K562 (cell line): ENCODE data around the gene LGALS12. TPM values are rescaled to one million over a fixed set of nuclear protein-coding genes. Genes with fewer than 3 reads are reported as not detected.

ENCODE experiments used
- POLR2B ChIP-seq: fragments of 450-650 bp; IDR thresholded peaks from 2 replicates; pipeline ENCODE4 v1.6.1; 2018; ENCODE audit warnings: low read depth; ENCODE audit not compliant: partially characterized antibody
- ZNF696 ChIP-seq: fragments of 250-450 bp; sonication (Bioruptor Pico); conservative IDR thresholded peaks from 2 replicates; pipeline ENCODE4 v1.4.0; 2020; ENCODE audit warnings: mild to moderate bottlenecking, moderate library complexity
- ZNF76 ChIP-seq: fragments of 250-450 bp; sonication (Bioruptor Pico); IDR thresholded peaks from 2 replicates; pipeline ENCODE4 v1.4.0; 2020; ENCODE audit warnings: mild to moderate bottlenecking, moderate library complexity, borderline replicate concordance
- polyA plus RNA-seq, 8 experiments: library from polyadenylated mRNA; depleted of rRNA in 4 of 8; stranded (reverse) in 5 of 8; unstranded in 3 of 8; fragments of >200 nt; fragmentation: Nextera tagmentation in 2 of 8; fragmentation: Illumina TruSeq in 1 of 8; extraction: Ambion mirVana in 2 of 8; extraction: Trizol in 1 of 8; gene quantifications; 2 replicates each; pipeline versions ENCODE4 v1.2.1 to v1.2.3, GENCODE V29; 2011 to 2014; ENCODE audit warnings: inconsistent platforms in 1 of 8, missing spikeins in 1 of 8
- total RNA-seq, 7 experiments: library from RNA; depleted of rRNA in 6 of 7; stranded (reverse); fragments of >200 nt in 6 of 7; fragmentation: Illumina TruSeq in 2 of 7; extraction: Trizol in 2 of 7; gene quantifications; 2 replicates each; pipeline versions ENCODE4 v1.2.1 to v1.2.3, GENCODE V29; 2011 to 2021; ENCODE audit warnings: low replicate concordance in 1 of 7
- TF ChIP-seq, protein P1 (sequence below): fragments of 150-350 bp; conservative IDR thresholded peaks from 2 replicates; pipeline ENCODE4 v1.6.1; 2014; ENCODE audit warnings: low read length
- TF ChIP-seq, protein P2 (sequence below): fragments of 200-800 bp; sonication (Bioruptor generic); IDR thresholded peaks from 2 replicates; pipeline ENCODE4 v1.6.1; 2017; ENCODE audit warnings: missing genetic modification characterization, missing compliant biosample characterization
- TF ChIP-seq, protein P3 (sequence below), 2 experiments: fragments of 200-800 bp in 1 of 2; sonication (Bioruptor generic) in 1 of 2; sonication (generic) in 1 of 2; formaldehyde crosslinking in 1 of 2; IDR thresholded peaks in 1 of 2; conservative IDR thresholded peaks in 1 of 2; 2 replicates each; pipeline versions ENCODE4 v1.5.0 to v1.6.1; 2016 to 2020; ENCODE audit warnings: missing compliant biosample characterization in 1 of 2, missing genetic modification characterization in 1 of 2, missing genetic modification reagents in 1 of 2
- TF ChIP-seq, protein P4 (sequence below): sonication (generic); formaldehyde crosslinking; IDR thresholded peaks from 2 replicates; pipeline ENCODE4 v1.8.0; 2023; ENCODE audit warnings: missing genetic modification reagents, mild to moderate bottlenecking, borderline replicate concordance

Gene LGALS12
- total and polyA plus RNA-seq, 9 of the 15 experiments (the other 6 are each of a cell fraction or from before 2014, with no cell fraction given) = 0.66 to 8.0 (median 5.0) TPM

DNA sequence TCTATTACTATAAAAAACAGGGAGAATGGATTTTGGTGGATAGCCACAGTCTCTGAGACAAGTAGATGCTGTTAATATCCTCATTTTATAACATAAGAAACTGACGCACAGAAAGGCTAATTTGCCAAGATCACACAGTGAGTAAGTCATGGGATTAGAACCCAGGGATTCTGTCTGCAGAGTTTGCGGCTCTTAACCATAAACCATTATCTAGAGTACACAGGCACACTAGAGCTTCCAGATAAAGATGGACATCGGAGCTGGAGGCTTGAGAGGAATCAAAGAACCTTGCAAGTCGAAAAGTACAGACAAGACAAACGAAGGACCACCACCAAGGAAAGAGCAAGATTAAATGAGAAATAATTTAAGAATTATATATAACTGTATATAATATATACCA is 11.3 kb downstream of the LGALS12 start (continued):
- TF ChIP-seq, protein P1, sequence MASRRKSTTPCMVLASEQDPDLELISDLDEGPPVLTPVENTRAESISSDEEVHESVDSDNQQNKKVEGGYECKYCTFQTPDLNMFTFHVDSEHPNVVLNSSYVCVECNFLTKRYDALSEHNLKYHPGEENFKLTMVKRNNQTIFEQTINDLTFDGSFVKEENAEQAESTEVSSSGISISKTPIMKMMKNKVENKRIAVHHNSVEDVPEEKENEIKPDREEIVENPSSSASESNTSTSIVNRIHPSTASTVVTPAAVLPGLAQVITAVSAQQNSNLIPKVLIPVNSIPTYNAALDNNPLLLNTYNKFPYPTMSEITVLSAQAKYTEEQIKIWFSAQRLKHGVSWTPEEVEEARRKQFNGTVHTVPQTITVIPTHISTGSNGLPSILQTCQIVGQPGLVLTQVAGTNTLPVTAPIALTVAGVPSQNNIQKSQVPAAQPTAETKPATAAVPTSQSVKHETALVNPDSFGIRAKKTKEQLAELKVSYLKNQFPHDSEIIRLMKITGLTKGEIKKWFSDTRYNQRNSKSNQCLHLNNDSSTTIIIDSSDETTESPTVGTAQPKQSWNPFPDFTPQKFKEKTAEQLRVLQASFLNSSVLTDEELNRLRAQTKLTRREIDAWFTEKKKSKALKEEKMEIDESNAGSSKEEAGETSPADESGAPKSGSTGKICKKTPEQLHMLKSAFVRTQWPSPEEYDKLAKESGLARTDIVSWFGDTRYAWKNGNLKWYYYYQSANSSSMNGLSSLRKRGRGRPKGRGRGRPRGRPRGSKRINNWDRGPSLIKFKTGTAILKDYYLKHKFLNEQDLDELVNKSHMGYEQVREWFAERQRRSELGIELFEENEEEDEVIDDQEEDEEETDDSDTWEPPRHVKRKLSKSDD = no peak
- TF ChIP-seq, protein P2, sequence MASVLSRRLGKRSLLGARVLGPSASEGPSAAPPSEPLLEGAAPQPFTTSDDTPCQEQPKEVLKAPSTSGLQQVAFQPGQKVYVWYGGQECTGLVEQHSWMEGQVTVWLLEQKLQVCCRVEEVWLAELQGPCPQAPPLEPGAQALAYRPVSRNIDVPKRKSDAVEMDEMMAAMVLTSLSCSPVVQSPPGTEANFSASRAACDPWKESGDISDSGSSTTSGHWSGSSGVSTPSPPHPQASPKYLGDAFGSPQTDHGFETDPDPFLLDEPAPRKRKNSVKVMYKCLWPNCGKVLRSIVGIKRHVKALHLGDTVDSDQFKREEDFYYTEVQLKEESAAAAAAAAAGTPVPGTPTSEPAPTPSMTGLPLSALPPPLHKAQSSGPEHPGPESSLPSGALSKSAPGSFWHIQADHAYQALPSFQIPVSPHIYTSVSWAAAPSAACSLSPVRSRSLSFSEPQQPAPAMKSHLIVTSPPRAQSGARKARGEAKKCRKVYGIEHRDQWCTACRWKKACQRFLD = peak; percentile 29; the same call in 1 of the 2 replicates
- no peak for TF ChIP-seq POLR2B
- TF ChIP-seq, protein P3, sequence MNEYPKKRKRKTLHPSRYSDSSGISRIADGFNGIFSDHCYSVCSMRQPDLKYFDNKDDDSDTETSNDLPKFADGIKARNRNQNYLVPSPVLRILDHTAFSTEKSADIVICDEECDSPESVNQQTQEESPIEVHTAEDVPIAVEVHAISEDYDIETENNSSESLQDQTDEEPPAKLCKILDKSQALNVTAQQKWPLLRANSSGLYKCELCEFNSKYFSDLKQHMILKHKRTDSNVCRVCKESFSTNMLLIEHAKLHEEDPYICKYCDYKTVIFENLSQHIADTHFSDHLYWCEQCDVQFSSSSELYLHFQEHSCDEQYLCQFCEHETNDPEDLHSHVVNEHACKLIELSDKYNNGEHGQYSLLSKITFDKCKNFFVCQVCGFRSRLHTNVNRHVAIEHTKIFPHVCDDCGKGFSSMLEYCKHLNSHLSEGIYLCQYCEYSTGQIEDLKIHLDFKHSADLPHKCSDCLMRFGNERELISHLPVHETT (CRISPR knock-in tag; conservative IDR thresholded peaks at IDR 0.05 in 1 of 2, IDR thresholded peaks at IDR 0.05 in 1 of 2) = no peak; a peak in 1 of 4 replicates
- TF ChIP-seq ZNF76 (CRISPR knock-in tag) = no peak
- TF ChIP-seq, protein P4, sequence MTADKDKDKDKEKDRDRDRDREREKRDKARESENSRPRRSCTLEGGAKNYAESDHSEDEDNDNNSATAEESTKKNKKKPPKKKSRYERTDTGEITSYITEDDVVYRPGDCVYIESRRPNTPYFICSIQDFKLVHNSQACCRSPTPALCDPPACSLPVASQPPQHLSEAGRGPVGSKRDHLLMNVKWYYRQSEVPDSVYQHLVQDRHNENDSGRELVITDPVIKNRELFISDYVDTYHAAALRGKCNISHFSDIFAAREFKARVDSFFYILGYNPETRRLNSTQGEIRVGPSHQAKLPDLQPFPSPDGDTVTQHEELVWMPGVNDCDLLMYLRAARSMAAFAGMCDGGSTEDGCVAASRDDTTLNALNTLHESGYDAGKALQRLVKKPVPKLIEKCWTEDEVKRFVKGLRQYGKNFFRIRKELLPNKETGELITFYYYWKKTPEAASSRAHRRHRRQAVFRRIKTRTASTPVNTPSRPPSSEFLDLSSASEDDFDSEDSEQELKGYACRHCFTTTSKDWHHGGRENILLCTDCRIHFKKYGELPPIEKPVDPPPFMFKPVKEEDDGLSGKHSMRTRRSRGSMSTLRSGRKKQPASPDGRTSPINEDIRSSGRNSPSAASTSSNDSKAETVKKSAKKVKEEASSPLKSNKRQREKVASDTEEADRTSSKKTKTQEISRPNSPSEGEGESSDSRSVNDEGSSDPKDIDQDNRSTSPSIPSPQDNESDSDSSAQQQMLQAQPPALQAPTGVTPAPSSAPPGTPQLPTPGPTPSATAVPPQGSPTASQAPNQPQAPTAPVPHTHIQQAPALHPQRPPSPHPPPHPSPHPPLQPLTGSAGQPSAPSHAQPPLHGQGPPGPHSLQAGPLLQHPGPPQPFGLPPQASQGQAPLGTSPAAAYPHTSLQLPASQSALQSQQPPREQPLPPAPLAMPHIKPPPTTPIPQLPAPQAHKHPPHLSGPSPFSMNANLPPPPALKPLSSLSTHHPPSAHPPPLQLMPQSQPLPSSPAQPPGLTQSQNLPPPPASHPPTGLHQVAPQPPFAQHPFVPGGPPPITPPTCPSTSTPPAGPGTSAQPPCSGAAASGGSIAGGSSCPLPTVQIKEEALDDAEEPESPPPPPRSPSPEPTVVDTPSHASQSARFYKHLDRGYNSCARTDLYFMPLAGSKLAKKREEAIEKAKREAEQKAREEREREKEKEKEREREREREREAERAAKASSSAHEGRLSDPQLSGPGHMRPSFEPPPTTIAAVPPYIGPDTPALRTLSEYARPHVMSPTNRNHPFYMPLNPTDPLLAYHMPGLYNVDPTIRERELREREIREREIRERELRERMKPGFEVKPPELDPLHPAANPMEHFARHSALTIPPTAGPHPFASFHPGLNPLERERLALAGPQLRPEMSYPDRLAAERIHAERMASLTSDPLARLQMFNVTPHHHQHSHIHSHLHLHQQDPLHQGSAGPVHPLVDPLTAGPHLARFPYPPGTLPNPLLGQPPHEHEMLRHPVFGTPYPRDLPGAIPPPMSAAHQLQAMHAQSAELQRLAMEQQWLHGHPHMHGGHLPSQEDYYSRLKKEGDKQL (CRISPR knock-in tag) = no peak
- TF ChIP-seq ZNF696 (CRISPR knock-in tag) = no peak
